Measurements from ENCODE around the gene ZNF281.
"Not testable (repeated sequence)": the region's sequence is repeated elsewhere in the genome, so short reads cannot be mapped to it uniquely, and the experiment has no call there.

The ZNF281 gene, protein sequence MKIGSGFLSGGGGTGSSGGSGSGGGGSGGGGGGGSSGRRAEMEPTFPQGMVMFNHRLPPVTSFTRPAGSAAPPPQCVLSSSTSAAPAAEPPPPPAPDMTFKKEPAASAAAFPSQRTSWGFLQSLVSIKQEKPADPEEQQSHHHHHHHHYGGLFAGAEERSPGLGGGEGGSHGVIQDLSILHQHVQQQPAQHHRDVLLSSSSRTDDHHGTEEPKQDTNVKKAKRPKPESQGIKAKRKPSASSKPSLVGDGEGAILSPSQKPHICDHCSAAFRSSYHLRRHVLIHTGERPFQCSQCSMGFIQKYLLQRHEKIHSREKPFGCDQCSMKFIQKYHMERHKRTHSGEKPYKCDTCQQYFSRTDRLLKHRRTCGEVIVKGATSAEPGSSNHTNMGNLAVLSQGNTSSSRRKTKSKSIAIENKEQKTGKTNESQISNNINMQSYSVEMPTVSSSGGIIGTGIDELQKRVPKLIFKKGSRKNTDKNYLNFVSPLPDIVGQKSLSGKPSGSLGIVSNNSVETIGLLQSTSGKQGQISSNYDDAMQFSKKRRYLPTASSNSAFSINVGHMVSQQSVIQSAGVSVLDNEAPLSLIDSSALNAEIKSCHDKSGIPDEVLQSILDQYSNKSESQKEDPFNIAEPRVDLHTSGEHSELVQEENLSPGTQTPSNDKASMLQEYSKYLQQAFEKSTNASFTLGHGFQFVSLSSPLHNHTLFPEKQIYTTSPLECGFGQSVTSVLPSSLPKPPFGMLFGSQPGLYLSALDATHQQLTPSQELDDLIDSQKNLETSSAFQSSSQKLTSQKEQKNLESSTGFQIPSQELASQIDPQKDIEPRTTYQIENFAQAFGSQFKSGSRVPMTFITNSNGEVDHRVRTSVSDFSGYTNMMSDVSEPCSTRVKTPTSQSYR

DNA sequence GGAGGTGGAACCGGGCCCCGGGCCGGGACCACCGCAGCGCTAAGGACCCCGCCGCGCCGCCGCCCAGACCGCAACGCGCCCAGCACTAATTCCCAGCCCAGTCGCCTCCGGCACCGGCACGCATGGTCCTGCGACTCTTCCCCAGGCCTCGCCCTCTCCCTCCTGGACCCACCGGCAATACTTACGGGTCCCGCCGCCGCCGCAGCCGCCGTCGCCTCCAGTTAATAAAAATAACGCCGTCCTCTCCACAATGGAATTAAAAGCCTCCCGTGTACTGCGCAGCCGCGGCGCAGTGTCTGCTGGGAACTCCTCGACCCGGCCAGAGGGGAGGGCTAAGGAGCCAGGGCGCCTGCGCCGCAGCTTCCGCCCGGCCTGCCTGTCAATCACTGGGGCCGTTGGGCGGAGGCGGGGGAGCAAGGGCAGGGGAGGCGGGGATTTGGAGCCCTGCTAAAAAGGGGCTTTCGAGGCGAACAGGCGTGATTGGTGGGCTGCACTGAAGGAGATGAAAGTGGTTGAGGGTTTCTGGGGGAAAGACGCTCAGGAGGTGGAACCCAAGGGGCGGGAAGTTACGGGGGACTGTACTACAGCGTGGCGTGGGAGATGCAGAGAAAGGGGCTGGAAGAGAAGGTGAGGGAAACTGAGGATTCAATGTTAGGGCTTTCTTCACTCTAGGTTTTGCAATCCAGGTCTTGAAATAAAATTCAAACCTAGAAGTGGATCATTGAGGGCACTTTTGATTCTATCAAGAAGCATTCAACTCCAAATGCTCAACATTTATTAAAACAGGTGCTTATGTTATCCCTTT, at the start of gene ZNF281:
TSS of gene ZNF281 (minus strand) at position 276 of the 805 bp plus-strand sequence. CDS start 331 bp downstream, outside the sequence.
- DNase-seq, result peak; percentile 93

DNA sequence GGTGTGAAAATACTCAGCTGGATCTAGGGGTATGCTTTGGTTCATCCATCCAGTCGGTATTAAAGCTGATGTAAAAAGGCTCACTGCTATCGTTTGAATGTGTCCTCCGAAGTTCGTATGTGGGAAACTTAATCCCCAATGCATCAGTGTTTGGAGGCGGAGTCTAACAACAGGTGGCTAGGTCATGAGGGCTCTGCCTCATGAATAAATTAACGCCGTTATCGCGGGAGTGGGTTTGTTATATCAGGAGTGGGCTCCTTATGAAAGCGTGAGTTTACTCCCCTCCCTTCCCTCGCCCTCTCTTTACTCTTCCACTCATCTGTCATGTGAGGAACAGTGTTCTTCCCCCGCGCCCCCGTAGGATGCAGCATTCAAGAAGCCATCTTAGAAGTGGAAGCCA, 48.9 kb upstream of the ZNF281 start:
- no peak for DNase-seq

DNA sequence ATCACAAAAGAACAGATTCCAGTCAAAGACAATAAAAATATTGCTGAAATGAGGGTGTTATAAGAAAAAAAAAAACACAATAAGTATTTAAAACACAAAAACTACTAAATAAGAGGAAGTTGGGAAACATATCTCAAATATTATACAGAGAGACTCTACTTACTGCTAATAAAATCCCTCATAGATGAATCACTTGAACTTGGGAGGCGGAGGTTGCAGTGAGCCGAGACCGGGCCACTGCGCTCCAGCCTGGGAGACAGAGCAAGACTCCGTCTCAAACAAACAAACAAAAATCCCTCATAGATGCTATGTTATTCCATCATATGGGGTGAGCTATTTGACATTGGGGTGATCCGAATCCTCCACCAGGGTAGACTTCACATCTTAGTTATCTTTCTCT, 48.0 kb upstream of the ZNF281 start:
- no peak for DNase-seq

DNA sequence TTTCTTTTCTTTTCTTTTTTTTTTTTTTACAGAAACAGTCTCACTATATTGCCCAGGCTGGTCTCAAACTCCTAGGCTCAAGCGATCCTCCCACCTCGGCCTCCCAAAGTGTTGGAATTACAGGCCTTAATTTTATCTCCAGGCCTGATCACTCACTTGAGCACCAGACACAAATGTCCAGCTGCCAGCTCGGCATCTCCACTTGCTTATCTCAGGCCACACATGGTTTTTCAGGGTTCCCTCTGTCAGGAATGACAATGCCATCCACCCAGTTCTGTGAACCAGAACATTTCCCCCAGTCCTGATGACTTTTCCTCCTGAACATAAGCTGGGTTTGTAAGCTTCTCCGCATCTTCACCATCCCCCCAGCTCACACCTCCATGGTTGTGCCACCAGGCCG, 44.6 kb upstream of the ZNF281 start:
- no peak for DNase-seq

DNA sequence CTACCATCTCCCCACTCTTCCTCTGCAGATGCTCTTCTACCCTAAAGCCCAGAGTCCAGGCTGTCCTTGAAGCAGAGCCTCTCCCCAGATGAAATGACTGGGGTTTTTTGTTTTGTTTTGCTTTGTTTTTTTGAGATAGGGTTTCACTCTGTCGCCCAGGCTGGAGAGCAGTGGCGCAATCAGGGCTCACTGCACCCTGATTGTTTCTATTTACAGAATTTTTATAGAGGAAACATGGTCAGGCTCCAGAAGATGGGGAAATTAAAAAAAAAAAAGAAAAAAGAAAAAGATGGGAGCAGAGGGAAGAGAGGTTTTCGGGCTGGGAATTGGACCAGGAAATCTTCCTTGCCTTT, 43.7 kb upstream of the ZNF281 start:
- DNase-seq, result no peak

DNA sequence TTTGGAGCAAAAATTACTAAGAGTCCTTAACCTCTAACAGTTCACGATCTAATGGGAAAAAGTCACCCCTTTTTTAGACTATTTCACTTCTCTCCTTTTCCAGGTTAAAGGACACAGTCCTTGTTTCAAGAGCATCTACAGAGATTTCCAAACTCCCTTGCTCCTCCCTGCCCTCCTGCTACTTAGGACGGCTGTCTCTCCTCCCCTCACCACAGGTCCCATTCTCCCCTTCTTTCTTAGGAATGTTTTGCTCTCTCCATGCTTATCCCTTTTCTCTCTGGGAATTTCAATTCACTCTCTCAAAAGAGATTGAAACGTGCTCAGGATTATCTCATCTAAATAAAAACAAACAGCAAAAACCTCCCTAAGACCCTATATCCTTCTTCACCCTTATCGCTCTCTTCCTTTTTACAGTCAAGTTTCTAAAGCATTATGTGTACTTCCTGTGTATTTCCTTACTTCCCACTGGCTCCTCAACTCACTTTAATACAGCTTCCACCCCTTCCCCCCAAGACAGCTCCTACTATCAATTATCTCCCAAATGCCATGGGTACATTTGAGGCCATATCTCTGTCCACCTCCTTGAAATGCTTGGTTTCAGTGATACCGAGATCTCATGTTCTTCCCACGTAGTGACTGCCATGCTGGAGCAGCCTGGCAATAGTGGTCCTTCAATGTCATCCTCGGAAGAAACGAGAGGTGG, 43.2 kb upstream of the ZNF281 start:
- no peak for DNase-seq

DNA sequence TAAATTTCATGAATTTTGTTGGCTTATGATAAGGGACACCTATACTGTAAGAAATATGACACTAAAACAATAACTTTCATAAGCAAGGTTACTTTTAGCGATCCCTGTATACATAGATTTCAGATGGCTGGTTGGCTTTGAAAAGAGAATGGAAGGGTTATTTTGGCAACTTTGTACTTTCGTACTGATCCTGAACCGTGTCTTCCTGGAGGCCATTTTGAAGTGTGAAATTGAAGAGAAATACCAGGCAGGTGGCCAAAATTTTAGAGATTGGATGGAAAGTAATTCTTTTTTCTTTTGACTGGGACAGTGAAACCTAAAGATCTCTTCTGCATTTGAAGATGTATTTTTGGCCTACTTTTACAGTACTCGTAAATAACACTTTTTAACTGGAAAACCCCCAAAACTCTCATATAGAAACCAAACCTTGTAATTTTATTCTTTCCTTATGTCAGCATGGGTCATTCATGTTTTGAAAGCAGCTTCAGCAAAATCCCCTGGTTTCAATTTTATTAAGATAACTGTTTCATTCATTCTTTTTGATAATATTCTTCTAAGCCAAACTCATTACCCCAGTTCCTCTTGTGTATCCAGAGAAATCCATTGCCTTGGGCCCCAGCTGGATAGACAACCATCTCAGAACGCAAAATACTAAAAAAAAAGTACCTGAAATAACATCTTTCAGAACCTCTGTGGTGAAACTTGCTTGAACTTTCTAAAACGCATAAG, 38.4 kb upstream of the ZNF281 start:
- no peak for DNase-seq

DNA sequence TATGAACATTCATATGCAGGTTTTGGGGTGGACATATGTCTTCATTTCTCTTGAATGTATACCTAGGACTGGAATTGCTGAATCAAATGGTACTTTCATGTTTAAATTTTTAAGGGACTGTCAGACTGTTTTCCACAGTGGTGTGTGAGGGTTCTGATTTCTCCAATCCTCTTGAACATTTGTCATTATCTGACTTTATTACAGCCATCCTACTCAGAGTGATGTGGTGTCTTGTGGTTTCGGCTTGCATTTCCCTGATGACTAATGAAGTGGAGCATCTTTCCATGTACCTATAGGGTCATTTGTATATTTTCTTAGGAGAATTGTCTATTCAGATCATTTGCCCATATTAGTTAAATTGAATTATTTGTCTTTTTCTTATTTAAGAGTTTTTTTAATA, 35.4 kb upstream of the ZNF281 start:
- DNase-seq, result no peak

DNA sequence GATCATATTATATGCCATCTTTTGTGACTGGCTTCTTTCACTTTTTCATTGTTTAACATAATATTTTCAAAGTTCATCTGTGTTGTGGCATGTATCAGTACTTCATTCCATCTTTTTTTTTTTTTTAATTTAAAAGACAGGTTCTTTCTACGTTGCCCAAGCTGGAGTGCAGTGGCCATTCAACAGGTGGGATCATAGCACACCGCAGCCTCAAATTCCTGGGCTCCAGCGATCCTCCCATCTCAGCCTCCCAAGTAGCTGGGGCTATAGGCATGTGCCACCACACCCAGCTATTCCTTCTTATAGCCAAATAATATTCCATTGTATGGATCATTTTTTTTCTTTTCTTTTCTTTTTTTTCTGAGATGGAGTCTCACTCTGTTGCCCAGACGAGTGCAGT, 34.6 kb upstream of the ZNF281 start:
- no peak for DNase-seq

DNA sequence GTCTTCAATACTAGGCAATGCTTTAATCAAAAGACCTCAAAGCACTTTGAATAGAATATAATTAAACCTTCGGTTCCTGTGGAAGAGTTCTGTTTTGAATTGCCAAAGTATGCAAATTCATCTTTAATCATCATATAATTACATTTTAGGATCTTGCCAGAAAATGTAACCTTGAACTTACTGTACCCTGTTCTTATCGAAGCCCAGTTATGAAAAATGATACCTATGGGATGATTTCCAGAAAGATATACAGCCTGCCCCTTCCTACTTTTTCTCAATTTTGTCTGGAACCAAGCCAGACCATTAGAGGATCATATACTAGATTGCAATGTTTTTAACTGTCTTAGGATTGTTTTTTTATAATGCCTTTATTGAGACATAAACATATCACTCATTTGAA, 34.0 kb upstream of the ZNF281 start:
- DNase-seq, result no peak

DNA sequence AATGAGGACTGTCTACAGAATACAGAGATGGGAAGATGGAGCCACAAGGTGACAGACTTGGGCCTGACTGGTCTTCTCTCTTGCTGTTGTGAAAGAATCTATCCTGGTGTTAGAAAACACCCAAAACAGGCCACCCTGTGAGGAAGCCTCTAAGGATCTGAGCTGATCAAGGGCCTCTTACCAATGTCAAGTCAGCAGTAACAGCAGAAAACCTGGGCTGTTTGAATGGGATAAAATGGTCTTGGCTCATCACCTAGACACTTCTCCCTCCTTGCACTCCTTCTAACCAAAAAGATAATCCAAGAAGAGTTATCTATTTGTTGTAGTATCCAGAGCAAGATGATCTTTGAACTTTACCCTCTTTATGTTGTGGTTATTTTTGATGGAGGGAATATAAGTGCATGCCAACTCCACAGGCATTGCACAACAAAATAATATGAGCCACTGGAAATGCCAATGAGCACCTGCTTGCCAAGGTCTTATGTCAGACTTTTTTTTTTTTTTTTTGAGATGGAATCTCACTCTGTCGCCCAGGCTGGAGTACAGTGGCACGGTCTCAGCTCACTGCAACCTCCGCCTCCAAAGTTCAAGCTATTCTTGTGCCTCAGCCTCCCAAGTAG, 32.8 kb upstream of the ZNF281 start:
- no peak for DNase-seq

DNA sequence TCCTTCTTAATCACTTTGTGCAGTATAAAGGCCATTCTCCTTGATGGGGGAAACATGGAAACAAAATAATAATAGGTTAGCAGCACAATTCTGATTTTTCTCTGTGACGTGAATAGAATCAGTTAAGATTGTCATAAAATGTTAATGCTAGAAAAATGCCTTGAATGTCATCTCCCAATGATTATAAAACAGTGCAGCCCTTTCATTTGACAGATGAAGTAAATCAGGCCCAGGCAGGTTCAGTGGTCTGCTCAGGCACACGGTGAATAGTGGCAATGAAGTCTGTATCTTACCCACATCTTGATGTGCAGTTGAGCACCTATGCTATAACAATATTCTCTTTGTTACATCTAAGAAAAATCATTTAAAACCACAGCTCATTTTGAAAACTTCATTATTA, 32.2 kb upstream of the ZNF281 start:
- no peak for DNase-seq

DNA sequence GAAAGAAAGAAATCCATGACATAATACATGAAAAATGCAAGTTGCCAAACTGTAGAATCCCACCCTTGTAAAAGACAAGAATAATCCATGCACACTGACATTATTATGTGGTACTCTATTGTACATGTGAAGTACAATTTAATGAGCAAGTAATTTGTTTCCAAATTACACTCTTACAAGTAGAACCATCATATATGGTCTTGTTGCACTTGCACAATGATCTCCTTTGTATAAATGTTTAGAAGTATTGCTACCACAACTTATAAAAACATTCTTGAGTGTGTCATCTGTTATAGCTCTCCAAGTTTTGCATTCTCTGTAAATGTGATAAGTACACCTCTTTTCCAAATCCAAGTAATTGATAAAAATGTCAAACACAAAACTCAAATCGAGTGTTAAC, 29.1 kb upstream of the ZNF281 start:
- no peak for DNase-seq

DNA sequence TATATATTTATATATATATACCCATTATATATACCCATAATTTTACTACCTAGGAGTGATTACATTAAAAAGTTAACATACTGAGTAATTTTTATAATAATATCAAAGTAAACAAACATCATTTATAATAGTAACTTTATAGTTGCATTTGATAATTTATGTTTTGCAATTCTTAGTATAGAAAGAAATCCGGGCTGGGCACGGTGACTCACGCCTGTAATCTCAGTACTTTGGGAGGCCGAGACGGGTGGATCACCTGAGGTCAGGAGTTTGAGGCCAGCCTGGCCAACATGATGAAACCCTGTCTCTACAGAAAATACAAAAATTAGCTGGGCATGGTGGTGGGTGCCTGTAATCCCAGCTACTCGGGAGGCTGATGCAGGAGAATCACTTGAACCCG, 28.6 kb upstream of the ZNF281 start:
- DNase-seq, result not testable (repeated sequence)

DNA sequence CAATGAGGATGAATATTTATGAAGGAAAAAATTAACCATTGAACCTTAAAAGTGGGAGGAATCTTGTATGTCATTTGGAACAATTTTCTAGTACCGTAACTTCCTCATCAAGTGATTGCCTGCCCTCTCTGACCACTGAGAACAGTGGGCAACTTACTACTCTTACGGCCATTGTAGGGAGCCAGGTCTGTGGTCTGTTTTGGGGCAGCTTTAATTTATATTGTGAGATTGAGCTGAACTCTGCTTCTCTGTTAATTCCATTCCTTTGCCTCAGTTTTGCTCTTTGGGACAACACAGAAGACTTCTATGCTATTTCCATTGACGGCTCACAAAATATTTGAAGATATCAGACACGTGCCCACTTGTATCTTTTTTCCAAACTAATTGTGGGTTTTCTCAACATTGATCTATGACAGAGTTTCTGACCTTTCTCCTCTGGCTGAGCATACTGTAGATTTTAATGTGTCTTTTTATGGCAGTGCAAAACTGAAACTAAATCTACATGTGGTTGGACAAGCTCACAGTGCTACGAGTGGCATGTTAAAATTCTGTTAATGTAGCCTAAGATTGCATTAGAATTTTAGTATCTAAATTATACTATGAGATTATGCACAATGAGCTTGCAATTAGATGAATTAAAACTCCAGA, 27.8 kb upstream of the ZNF281 start:
- DNase-seq, result no peak

DNA sequence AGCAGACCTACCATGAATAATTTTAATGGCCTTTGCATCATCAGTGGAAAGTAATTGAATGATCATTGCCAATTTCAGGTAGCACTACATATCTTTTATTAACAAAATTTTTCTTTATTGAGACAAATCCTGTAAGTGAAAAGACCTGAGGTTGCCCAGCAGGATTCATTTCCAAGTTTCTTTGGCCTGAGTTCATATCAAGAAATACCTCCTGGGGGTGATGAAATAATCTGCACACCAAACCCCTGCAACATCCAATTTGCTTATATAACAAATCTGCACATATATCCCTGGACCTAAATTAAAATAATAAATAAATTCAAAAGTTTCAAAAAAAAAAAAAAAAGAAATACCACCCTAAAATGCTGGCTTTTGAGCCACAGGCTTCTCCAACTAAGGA, 27.3 kb upstream of the ZNF281 start:
- no peak for DNase-seq

DNA sequence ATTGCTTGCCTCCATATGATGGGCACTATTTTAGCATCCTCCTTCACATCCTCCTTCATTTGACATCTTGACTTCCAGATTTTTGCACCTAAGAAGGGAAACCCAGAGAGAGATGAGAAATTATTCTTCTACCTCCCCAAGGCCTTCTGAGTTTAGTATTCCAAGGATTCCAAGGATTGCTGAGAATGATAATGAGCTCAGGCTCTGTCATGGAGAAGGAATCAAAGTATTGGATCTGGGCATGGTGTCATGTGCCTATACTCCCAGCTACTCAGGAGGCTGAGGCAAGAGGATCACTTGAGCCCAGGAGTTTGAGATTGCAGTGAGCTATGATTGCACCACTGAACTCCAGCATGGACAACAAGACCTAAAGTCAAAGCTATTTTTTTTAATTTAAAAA, 26.6 kb upstream of the ZNF281 start:
- DNase-seq, result no peak

DNA sequence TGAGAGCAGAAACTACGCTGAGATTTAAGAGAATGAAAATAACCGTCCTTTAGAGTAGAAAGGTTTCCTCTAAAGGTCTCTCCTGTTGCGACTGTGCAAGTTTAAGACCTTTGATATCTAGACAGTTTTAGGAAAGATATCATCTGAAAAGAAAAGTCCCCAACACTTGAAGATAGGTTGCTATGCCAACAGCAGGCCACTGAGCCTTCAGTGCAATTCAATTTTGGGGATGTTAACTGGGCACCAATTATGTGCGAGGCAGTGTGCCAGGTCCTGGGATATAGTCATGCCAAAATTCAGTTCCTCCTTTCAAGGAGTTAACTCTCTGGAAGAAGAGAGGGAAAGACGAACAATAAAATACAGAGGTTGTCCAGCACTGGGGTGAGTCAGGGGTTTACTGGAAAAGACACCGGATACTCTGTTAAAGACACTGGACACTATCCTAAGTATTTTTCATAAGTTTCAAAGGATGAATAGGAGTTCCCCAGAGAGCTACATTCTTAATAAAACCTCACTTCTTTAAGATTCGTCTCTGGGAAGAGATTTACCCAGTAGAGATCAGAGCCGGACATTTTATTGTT, 25.5 kb upstream of the ZNF281 start:
- no peak for DNase-seq

DNA sequence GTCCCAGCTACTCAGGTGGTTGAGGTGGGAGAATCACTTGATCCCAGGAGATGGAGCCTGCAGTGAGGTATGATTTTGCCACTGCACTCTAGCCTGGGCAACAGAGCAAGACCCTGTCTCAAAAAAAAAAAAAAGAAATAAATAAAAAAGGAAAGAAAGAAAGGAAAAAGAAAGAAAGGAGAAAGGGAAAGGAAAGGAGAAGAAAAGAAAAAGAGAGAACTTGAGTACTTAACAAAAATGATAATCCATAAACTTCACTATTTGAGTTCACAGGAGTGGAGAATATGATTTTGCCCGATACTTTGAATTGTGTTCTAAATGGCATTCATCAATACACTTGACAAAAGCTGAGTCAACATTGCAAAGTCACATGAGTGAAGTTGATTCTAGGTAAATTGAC, 23.8 kb upstream of the ZNF281 start:
- DNase-seq, result no peak

DNA sequence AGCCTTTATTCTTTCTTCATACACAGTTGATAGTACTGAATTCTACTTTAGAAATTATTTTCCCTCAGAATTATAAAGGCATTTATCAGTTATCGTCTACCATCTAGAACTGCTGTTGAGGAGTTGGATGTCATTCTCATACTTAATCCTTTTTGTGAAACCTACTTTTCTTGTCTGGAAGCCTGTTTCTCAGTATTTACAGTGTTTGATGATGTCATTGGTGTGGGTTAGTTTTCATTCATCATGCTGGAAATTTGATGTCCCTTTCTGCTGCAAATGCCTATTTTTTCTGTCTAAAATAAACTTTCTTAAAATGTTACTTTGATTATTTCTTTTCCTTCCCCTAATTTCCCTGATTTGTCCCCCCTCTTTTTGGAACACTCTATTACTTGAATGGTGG, 22.8 kb upstream of the ZNF281 start:
- DNase-seq, result no peak
